HG02970 (cell line): ENCODE results near the gene ASXL1.

Source experiments
- ATAC-seq: cut with Tn5 transposase; IDR thresholded peaks from one replicate; pipeline ENCODE4 v1.9.1; 2021; ENCODE audit warnings: mild to moderate bottlenecking, moderate library complexity, moderate number of reproducible peaks; ENCODE audit not compliant: unreplicated experiment, low FRiP score

ASXL1 gene

DNA sequence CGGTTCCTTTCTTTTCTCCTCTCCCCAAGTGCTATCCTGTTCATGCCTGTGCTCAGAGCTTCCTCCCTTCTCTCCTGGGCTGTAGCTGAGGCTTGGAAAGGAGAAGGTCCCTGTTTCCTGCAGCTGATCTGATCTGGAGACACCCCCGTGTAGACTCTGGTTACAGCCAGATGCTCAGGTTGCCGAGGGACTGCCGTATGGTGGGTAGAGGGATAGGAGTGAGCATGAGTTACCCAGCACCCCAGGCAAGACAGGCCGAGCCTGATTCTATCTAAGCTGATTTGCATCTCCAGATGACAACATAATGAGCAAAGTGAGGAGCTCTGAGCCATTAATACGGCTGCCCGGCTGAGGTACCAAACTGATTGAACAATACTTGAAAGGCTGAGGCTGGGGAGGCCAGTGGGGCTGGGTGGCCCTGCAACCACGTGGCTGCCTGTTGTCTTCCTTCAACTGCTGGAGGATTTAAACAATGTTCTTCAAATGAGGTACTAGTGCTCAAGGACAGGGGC is 91.8 kb downstream of the ASXL1 start:
- ATAC-seq, result no peak

GRCh38 chr20:32450484-32451061 is 92.4 kb downstream of the ASXL1 start:
- ATAC-seq, result no peak

DNA sequence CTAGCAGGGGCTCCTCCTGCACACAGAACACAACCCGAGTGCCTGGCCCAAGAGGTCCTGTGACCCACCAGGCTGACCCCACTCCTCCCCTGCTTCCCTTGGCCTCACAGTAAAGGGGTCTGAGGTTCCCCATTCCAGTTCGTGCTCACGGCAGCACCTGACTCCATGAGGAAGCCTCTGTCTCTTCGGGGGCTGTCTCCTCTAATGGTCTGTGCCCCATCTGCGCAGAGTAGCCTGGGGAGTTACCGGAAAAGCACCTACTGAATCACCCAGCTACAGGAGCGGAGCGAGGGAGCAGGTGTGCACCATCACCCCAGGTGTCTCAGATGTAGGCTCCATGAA is 93.2 kb downstream of the ASXL1 start:
- ATAC-seq, result no peak

DNA sequence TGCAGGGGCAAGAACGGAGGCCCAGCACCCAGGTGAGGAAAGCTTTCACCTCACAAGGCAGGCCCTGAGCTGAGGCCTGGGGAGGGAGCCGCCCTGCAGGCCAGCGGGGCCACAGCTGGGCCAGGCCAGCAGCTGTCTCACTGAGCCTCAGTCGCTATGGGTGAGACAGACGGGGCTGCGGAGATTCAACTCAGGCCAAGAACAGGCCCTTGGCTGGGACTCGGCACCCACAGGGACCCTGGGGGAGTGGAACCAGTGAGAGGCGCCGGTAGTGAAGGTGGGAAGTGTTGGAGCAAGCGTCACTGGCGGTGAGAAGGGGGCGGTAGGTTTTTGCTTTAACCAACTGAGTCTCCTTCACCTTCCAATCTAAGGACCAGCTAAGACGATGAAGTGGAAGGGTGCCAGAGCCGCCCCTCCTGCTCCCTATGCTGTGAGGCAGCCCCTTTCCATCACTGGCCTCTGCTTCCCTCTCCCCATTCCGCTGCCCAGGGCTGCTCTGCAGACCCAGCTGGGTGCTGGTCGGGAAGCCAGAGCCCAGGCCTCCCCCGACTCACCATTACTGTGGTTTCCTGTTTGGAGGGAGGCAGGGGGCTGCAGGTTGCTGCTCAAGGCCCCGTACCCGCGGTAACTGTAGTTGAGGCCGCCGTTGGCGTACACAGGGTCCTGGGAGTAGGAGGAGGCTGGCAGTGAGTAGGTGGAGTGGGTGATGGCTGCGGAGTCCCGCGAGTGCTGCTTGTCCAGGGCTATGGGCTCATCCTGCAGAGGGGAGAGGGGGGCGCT is 93.7 kb downstream of the ASXL1 start:
- ATAC-seq, result no peak

DNA sequence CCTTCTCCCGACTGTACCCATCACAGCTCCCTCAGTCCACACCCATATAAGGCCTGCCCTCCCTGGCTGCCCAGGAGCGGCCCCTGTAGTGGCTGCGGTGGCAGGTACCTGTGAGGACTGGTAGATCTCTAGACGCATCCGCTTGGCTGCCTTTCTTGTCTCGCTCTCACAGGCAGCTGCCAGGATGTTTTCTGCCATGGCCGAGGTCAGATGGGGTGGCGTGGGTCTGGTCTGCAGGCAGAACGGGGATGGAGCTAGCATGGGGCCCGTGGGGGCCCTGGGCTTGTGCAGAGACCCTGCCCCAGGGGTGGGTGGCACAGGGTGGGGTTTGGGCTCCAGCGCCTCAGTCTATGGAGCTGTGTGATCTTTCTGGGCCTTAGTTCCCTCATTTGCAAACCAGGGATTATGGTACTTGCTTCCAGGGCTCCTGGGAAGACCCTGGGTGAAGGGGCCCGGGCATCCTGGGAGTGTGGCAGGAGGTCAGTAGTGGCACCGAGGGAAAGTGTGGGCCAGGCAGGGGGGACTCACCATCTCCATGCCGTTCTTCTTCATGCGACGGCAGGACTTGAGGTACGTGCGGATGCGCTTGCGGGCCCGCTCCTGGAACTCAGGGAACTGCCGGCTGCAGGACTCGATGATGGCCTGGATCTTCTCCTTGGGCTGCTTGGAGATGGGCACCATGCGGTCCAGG is 94.8 kb downstream of the ASXL1 start:
- no peak for ATAC-seq

- ATAC-seq, result no peak
Measured at GRCh38 chr20:32453467-32454163, 95.5 kb downstream of the ASXL1 start.

DNA sequence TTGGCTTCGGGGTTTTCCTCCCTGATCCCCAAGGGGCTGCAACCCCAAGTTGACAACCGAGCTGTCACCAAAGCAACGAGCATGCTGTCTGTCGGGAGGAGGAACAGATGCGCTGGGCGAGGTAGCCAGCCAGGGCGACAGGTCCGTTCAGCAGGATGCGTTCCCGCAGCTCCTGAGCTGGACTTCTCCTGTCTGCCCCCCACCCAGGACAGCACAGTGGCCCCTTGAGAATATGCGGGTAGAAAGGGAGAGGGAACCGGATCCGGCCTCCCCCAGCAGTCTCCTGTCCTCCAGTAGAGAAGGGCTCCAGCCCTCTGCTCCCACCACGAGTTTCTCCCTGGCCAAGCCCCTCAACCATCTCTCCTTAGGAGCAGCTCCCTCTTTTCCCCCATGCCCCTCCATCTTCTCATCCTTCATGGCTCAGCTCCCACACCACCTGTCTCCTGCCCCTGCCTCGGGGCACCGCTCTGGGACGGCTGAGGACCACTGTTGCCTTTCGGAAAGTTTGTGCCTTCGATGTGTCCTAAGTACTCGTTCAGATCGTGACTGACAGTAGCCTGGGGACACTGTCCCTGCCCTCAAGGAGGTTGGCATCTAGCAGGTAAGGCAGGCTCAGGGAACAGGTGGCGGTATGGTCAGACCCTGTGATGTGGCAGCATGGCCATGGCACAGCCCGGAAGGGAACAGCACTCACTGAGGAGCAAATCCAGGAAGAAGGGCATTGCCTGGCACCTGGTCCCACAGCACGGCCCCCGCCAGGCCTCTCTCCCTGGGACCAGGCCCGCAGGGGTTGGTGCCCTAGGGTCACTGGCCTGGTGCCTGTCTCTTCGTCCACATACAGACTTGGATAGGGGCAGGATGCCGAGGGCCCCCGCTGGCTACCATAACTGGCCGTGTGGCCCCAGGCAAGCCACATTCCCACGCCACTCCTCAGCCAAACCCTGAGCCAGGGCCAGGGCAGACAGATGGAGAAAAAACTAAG is 96.3 kb downstream of the ASXL1 start:
- ATAC-seq, result no peak

DNA sequence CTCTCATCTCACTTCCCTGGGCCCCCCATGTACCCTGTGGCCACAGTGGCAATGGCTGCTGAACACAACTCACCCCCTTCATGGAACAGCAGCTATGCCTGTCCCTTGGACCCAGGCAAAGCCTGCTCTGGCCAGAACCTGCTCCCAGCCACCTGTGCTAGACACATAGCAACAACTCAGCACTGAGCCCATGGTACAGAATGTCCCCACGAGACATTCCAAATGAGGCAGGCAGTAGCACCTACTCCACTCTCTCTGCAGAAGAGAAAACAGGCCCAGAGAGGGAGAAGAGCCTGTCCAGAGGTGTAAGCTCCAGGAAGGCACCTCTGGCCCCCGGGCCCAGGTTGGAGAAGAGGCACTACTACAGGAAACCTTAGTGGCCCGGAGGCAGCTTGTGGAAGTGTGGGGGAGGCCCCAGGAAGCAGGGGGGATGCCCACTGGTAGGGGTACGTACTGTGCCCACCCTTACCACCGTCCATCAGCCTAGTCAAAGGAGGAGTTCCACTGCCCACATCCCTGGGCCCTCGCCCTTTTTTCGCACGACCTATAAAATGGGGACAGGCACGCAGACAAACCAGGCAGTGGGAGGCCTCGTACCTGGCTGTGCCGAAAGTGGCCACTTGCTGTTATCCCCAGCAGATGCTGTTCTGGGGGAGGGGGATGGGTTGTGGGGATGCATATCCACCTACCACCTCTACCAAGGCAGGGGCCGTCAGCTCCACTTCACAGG is 97.2 kb downstream of the ASXL1 start:
- ATAC-seq, result no peak

- ATAC-seq, result no peak
Measured at GRCh38 chr20:32455901-32456701, 98.0 kb downstream of the ASXL1 start.

DNA sequence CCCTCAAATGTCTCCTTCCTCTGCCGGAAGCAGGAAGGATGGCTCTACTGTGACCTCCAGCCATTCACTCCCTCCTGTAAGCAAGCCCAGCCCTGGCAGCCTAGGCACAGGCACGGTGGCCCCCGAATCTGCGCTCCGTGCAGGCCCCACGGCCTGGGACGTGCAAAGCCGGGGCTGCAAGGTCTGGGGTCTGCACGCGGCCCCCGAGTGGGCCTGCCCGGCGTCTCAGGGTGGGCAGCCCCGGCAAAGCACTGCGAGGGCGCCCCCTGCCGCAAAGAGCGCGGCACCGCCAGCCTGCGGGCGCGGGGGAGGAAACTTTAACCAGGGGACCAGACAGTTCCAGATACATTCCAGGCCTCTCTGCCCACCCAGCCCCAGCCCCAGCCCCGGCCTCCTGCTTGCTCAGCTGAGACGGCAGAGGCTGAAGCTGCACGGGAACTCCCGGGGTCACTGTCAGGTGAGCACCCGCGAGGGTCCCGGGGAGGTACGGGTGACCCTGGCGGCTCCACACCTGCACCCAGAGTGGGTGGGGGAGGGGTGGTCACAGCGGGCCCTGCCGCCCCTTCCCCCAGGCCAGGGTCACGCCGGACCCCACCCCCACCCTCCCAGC is 98.8 kb downstream of the ASXL1 start:
- ATAC-seq, result no peak

- no peak for ATAC-seq
Measured at GRCh38 chr20:32457479-32457986, 99.4 kb downstream of the ASXL1 start.

DNA sequence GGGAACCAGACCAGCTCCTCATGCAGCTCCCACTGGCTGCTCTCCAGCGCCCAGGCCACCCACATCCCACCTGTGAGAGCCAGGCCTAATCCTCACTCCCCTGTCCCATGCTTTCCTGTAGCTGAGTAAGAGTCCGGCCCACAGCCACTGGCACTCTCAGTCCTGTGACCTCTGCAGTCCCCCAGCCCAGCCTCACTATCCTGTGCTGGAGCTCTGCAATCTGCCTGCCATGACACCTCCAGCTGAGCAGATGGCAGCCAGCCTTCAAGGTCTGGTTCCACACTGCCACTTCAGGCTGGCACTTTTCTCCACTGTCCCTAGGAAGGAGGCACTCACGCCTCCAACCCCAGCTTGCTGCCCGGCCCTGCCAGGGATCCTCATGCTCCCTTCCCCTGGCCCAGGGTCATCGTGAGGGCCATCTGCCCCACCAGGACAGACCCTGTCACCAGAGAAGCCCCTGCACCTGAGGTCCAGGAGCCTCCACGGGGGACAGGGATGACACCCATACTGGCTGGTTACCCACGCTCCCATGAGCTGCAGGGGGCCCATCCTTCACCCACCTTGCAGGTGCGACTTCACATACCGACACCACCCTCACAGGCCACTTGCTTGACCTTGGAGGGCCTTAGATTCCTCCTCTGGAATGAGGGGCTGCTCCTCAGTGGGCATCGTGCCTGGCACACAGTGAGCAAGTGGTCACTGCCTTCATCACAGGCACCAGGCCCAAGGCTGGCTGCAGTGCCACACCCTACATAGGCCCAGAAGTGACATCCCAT is 100.1 kb downstream of the ASXL1 start:
- ATAC-seq, result no peak

DNA sequence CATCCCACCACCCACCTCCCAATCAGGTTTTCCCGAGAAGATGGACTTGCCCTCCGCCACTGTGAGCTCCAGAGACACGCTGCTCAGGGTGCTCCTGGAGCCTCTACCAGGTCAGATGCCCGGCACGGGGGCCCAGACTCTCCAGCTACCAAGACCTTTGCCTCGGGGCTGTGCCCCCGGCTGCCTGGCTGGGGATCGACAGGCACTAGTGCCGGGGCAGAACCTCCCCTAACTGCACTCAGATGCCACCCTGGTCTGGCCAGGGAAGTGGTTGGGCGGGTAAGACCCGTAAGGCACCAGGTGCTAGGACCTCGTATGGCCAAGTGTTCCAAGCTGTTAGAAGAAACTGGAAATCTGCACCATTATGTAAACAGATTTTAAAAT is 100.7 kb downstream of the ASXL1 start:
- ATAC-seq, result no peak

DNA sequence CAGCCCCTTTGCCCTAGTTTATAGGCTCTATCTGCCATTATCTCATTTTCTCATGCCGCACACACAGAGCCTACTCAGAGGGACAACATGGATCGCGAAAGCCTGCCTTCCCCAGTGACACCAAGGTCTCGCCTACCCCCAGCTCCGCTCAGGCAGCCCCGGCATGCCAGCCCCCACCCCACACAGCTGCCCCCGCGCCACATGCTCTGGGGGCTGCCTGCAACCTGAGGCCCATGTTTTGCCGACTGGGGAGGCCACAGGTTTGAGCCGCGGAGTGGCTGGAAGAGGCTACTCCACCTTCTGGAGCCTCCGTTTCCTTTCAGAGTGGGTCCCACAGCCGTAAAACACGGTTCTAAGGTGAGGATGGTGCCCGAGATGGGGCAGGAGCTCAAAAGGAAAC is 102.1 kb downstream of the ASXL1 start:
- ATAC-seq, result no peak

DNA sequence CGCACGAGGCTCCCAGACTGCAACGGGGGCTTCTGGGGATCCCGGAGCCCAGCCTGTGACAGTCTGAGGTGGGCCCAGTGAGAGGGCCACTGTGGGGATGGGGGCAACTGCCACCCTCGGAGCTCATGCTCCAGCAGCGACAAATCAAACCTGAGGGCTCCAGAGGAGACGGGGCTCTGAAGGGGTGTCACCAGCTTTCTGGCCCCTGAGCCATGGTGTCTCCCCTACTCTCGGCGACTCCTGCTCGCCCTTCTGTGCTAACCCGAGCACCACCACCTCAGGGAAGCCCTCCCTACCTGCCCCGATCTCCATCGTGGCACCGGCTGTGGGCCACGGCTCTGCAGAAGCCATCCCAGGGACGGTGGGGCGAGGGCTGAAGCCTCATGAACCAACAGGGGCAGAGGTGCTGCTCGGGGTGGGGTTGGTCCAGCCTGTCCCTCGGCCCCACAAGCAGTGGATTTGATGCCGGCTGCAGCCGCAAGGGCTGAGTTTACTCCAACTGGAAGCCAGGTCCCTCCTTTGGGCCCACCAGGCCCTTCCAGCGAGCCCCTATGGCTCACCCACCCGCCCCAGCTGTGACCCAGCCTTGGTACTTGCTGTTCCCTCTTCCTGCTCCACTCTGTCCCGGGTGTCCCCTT is 102.7 kb downstream of the ASXL1 start:
- no peak for ATAC-seq

GRCh38 chr20:32461836-32462600 is 103.9 kb downstream of the ASXL1 start:
- no peak for ATAC-seq
